HepG2 (cell line): Measurements from ENCODE around the gene DDX39B. TPM values are rescaled to one million over a fixed set of nuclear protein-coding genes. Genes with fewer than 3 reads are reported as not detected.

Source experiments
- ATRX ChIP-seq: sonication (generic); formaldehyde crosslinking; IDR thresholded peaks from 2 replicates; pipeline ENCODE4 v1.4.0; 2020; ENCODE audit warnings: missing genetic modification reagents, borderline replicate concordance
- BRD4 ChIP-seq: sonication (generic); formaldehyde crosslinking; IDR thresholded peaks from 2 replicates; pipeline ENCODE4 v1.4.0; 2020; ENCODE audit warnings: missing genetic modification reagents
- DRAP1 ChIP-seq: IDR thresholded peaks from 2 replicates; pipeline ENCODE4 v1.6.1; 2016; ENCODE audit warnings: missing genetic modification reagents, missing compliant biosample characterization
- EP300 ChIP-seq, 3 experiments: sonication (generic) in 1 of 3; formaldehyde crosslinking in 1 of 3; IDR thresholded peaks; 2 replicates each; pipeline versions ENCODE4 v1.5.1 to v1.6.1; 2011 to 2020; ENCODE audit warnings: low read depth in 2 of 3, low read length in 2 of 3, borderline replicate concordance in 1 of 3, improper control_type of control experiment in 1 of 3, mild to moderate bottlenecking in 1 of 3, missing genetic modification reagents in 1 of 3, moderate library complexity in 1 of 3
- FOSL1 ChIP-seq: sonication (generic); formaldehyde crosslinking; IDR thresholded peaks from 2 replicates; pipeline ENCODE4 v1.9.0; 2021; ENCODE audit warnings: missing genetic modification reagents, borderline replicate concordance
- HOXD1 ChIP-seq: sonication (generic); formaldehyde crosslinking; IDR thresholded peaks from 2 replicates; pipeline ENCODE4 v1.5.0; 2020; ENCODE audit warnings: missing genetic modification reagents
- NFE2L2 ChIP-seq: fragments of 150-350 bp; IDR thresholded peaks from 2 replicates; pipeline ENCODE4 v1.6.1; 2014; ENCODE audit warnings: low read length
- RELA ChIP-seq: sonication (generic); formaldehyde crosslinking; IDR thresholded peaks from 2 replicates; pipeline ENCODE4 v1.4.0; 2020; ENCODE audit warnings: missing genetic modification reagents
- SOX13 ChIP-seq, 3 experiments: fragments of 450-650 bp in 1 of 3; sonication (generic) in 1 of 3; formaldehyde crosslinking in 1 of 3; IDR thresholded peaks in 2 of 3; conservative IDR thresholded peaks in 1 of 3; 2 replicates each; pipeline versions ENCODE4 v1.5.0 to v1.6.1; 2016 to 2020; ENCODE audit warnings: antibody characterized with exemption in 1 of 3, mild to moderate bottlenecking in 1 of 3, missing compliant biosample characterization in 1 of 3, missing genetic modification reagents in 1 of 3, moderate library complexity in 1 of 3
- TAF15 ChIP-seq: fragments of 200-400 bp; formaldehyde crosslinking; IDR thresholded peaks from one replicate; pipeline ENCODE4 v1.6.1; 2018; ENCODE audit warnings: mild to moderate bottlenecking, low read depth, low read length; ENCODE audit not compliant: poor library complexity, severe bottlenecking
- TIGD3 ChIP-seq: sonication (generic); formaldehyde crosslinking; IDR thresholded peaks from 2 replicates; pipeline ENCODE4 v1.5.1; 2020; ENCODE audit warnings: mild to moderate bottlenecking, missing genetic modification reagents, borderline replicate concordance
- ZHX2 ChIP-seq, 2 experiments: sonication (generic) in 1 of 2; formaldehyde crosslinking in 1 of 2; IDR thresholded peaks; 2 replicates each; pipeline versions ENCODE4 v1.6.1 to v1.9.0; 2014 to 2022; ENCODE audit warnings: antibody characterized with exemption in 1 of 2, borderline replicate concordance in 1 of 2, inconsistent platforms in 1 of 2, low read depth in 1 of 2, missing genetic modification reagents in 1 of 2
- ZKSCAN1 ChIP-seq: fragments of 150-350 bp; IDR thresholded peaks from 2 replicates; pipeline ENCODE4 v1.6.1; 2014; ENCODE audit warnings: low read length
- ZNF18 ChIP-seq: sonication (generic); formaldehyde crosslinking; IDR thresholded peaks from 2 replicates; pipeline ENCODE4 v1.8.0; 2022; ENCODE audit warnings: mild to moderate bottlenecking, missing genetic modification reagents; ENCODE audit not compliant: insufficient replicate concordance
- ZNF713 ChIP-seq: sonication (generic); formaldehyde crosslinking; IDR thresholded peaks from 2 replicates; pipeline ENCODE4 v1.4.0; 2020; ENCODE audit warnings: mild to moderate bottlenecking, missing genetic modification reagents
- ZNF720 ChIP-seq: sonication (generic); formaldehyde crosslinking; IDR thresholded peaks from 2 replicates; pipeline ENCODE4 v1.4.0; 2020; ENCODE audit warnings: missing genetic modification reagents
- ZNF724P ChIP-seq: sonication (generic); formaldehyde crosslinking; IDR thresholded peaks from 2 replicates; pipeline ENCODE4 v1.8.0; 2022; ENCODE audit warnings: missing genetic modification reagents, borderline replicate concordance
- polyA plus RNA-seq, 8 experiments: library from polyadenylated mRNA; depleted of rRNA in 3 of 8; stranded (reverse) in 7 of 8; unstranded in 1 of 8; fragments of >200 nt; fragmentation: Illumina TruSeq in 4 of 8; extraction: Trizol in 4 of 8; gene quantifications; 2 replicates each; pipeline versions ENCODE4 v1.2.1 to v1.2.3, GENCODE V29; 2011 to 2016; ENCODE audit warnings: low read depth in 4 of 8, missing spikeins in 1 of 8, mixed read lengths in 1 of 8; ENCODE audit not compliant: insufficient read depth in 1 of 8
- total RNA-seq, 5 experiments: library from RNA; depleted of rRNA; stranded (reverse); fragments of >200 nt; fragmentation: Illumina TruSeq; extraction: Trizol; gene quantifications; 2 replicates each; pipeline ENCODE4 v1.2.3, GENCODE V29; 2016; ENCODE audit warnings: low read depth in 1 of 5

DDX39B gene
- total and polyA plus RNA-seq, 2 of the 13 experiments (the other 11 are each of a cell fraction or from before 2014, with no cell fraction given), result 570 to 678 TPM

GRCh38 chr6:31541658-31542521, at the start of gene DDX39B (continued):
- TF ChIP-seq ZNF18 (CRISPR knock-in tag) (peak; percentile 84), NFE2L2 (no peak), TIGD3 (CRISPR knock-in tag) (no peak), ZKSCAN1 (peak; percentile 62; the same call in 1 of the 2 replicates), HOXD1 (CRISPR knock-in tag) (peak; percentile 87), ZNF713 (CRISPR knock-in tag) (peak; percentile 97; the same call in 1 of the 2 replicates), FOSL1 (CRISPR knock-in tag) (no peak), DRAP1 (CRISPR knock-in tag) (peak; percentile 85), TAF15 (no peak), ZNF724P (CRISPR knock-in tag) (no peak), RELA (CRISPR knock-in tag) (peak; percentile 69; the same call in 1 of the 2 replicates), SOX13 (IDR thresholded peaks at IDR 0.05) (no peak), SOX13 (CRISPR knock-in tag; conservative IDR thresholded peaks at IDR 0.05 in 1 of 2, IDR thresholded peaks at IDR 0.05 in 1 of 2) (peak in 1 of 2 experiments; percentile 30; a peak in 2 of 4 replicates), ATRX (CRISPR knock-in tag) (no peak), BRD4 (CRISPR knock-in tag) (peak; percentile 100), EP300 (IDR thresholded peaks at IDR 0.05; ENCODE audit: low read depth in 2 of 2, low read length in 2 of 2) (peak; percentile 33 to 60; a peak in 2 of 4 replicates), EP300 (CRISPR knock-in tag; IDR thresholded peaks at IDR 0.05; ENCODE audit: borderline replicate concordance) (peak; percentile 40; the same call in 1 of the 2 replicates), ZNF720 (CRISPR knock-in tag) (peak; percentile 84), ZHX2 (IDR thresholded peaks at IDR 0.05; ENCODE audit: low read depth) (peak; percentile 85), ZHX2 (CRISPR knock-in tag; IDR thresholded peaks at IDR 0.05; ENCODE audit: borderline replicate concordance) (peak; percentile 96; the same call in 1 of the 2 replicates)
